ENCODE data around the gene CACNA2D2.

CACNA2D2 gene

GRCh38 chr3:50323614-50324199 is 179.7 kb downstream of the CACNA2D2 start:
- Histone ChIP-seq H3K9ac (ENCODE audit: low read length) (no peak overlapping the region), H3K36me3 (ENCODE audit: control insufficient read depth, low read depth, low read length) (peaks cover 13% of the 10 kb centered on the region), H3K9me3 (ENCODE audit: control insufficient read depth, low read depth, low read length) (no peaks in the 10 kb centered on the region), H3K4me1 (ENCODE audit: control insufficient read depth, low read depth, low read length) (peaks cover 18% of the 10 kb centered on the region), H3K4me3 (ENCODE audit: low read length) (no peak overlapping the region), H3K27me3 (ENCODE audit: control insufficient read depth, insufficient read depth, low read length) (no peaks in the 10 kb centered on the region), H3K27ac (ENCODE audit: low read length) (no peak overlapping the region)

GRCh38 chr3:50323092-50323600 is 180.3 kb downstream of the CACNA2D2 start:
- Histone ChIP-seq H3K27me3 (ENCODE audit: control insufficient read depth, insufficient read depth, low read length) (no peaks in the 10 kb centered on the region), H3K4me3 (ENCODE audit: low read length) (peak overlapping the region; percentile 75), H3K9me3 (ENCODE audit: control insufficient read depth, low read depth, low read length) (no peaks in the 10 kb centered on the region), H3K9ac (ENCODE audit: low read length) (peak overlapping the region; percentile 95), H3K4me1 (ENCODE audit: control insufficient read depth, low read depth, low read length) (peaks cover 15% of the 10 kb centered on the region), H3K27ac (ENCODE audit: low read length) (no peak overlapping the region), H3K36me3 (ENCODE audit: control insufficient read depth, low read depth, low read length) (peaks cover 19% of the 10 kb centered on the region)

GRCh38 chr3:50322386-50323091 is 180.9 kb downstream of the CACNA2D2 start, which contains the start of gene HYAL2:
HYAL2 (minus strand) TSS chr3:50322745; CDS start chr3:50320489, 2,256 bp downstream.
- Histone ChIP-seq H3K4me3 (ENCODE audit: low read length) (peak within 1 kb of the TSS; percentile 75), H3K9ac (ENCODE audit: low read length) (peak within 1 kb of the TSS; percentile 95), H3K4me1 (ENCODE audit: control insufficient read depth, low read depth, low read length) (peaks cover 15% of the 10 kb centered on the region), H3K36me3 (ENCODE audit: control insufficient read depth, low read depth, low read length) (peaks cover 22% of the 10 kb centered on the region), H3K27me3 (ENCODE audit: control insufficient read depth, insufficient read depth, low read length) (no peaks in the 10 kb centered on the region), H3K9me3 (ENCODE audit: control insufficient read depth, low read depth, low read length) (no peaks in the 10 kb centered on the region), H3K27ac (ENCODE audit: low read length) (peak within 1 kb of the TSS; percentile 98)

GRCh38 chr3:50322115-50322385 is 181.4 kb downstream of the CACNA2D2 start:
- peaks cover 27% of the 10 kb centered on the region for H3K36me3 ChIP-seq (ENCODE audit: control insufficient read depth, low read depth, low read length)
- H3K9ac ChIP-seq (ENCODE audit: low read length), result peak overlapping the region; percentile 95
- peaks cover 11% of the 10 kb centered on the region for H3K4me1 ChIP-seq (ENCODE audit: control insufficient read depth, low read depth, low read length)
- H3K27ac ChIP-seq (ENCODE audit: low read length), result peak overlapping the region; percentile 54
- H3K4me3 ChIP-seq (ENCODE audit: low read length), result peak overlapping the region; percentile 75
- H3K27me3 ChIP-seq (ENCODE audit: control insufficient read depth, insufficient read depth, low read length), result no peaks in the 10 kb centered on the region
- no peaks in the 10 kb centered on the region for H3K9me3 ChIP-seq (ENCODE audit: control insufficient read depth, low read depth, low read length)

- peak overlapping the region; percentile 95 for H3K9ac ChIP-seq (ENCODE audit: low read length)
- H3K4me1 ChIP-seq (ENCODE audit: control insufficient read depth, low read depth, low read length), result peaks cover 11% of the 10 kb centered on the region
- no peaks in the 10 kb centered on the region for H3K27me3 ChIP-seq (ENCODE audit: control insufficient read depth, insufficient read depth, low read length)
- peak overlapping the region; percentile 75 for H3K4me3 ChIP-seq (ENCODE audit: low read length)
- H3K27ac ChIP-seq (ENCODE audit: low read length), result peak overlapping the region; percentile 98
- H3K9me3 ChIP-seq (ENCODE audit: control insufficient read depth, low read depth, low read length), result no peaks in the 10 kb centered on the region
- H3K36me3 ChIP-seq (ENCODE audit: control insufficient read depth, low read depth, low read length), result peaks cover 30% of the 10 kb centered on the region
Observed at GRCh38 chr3:50321336-50322114, 181.9 kb downstream of the CACNA2D2 start.

GRCh38 chr3:50320853-50321335 is 182.5 kb downstream of the CACNA2D2 start:
- Histone ChIP-seq H3K4me1 (ENCODE audit: control insufficient read depth, low read depth, low read length) (peaks cover 11% of the 10 kb centered on the region), H3K4me3 (ENCODE audit: low read length) (peak overlapping the region; percentile 75), H3K9me3 (ENCODE audit: control insufficient read depth, low read depth, low read length) (no peaks in the 10 kb centered on the region), H3K36me3 (ENCODE audit: control insufficient read depth, low read depth, low read length) (peaks cover 34% of the 10 kb centered on the region), H3K27ac (ENCODE audit: low read length) (peak overlapping the region; percentile 98), H3K9ac (ENCODE audit: low read length) (peak overlapping the region; percentile 95), H3K27me3 (ENCODE audit: control insufficient read depth, insufficient read depth, low read length) (no peaks in the 10 kb centered on the region)

GRCh38 chr3:50319894-50320625 is 183.4 kb downstream of the CACNA2D2 start:
- Histone ChIP-seq H3K9me3 (ENCODE audit: control insufficient read depth, low read depth, low read length) (no peaks in the 10 kb centered on the region), H3K27ac (ENCODE audit: low read length) (no peak overlapping the region), H3K27me3 (ENCODE audit: control insufficient read depth, insufficient read depth, low read length) (no peaks in the 10 kb centered on the region), H3K9ac (ENCODE audit: low read length) (peak overlapping the region; percentile 95), H3K36me3 (ENCODE audit: control insufficient read depth, low read depth, low read length) (peaks cover 34% of the 10 kb centered on the region), H3K4me3 (ENCODE audit: low read length) (peak overlapping the region; percentile 75), H3K4me1 (ENCODE audit: control insufficient read depth, low read depth, low read length) (peaks cover 11% of the 10 kb centered on the region)

GRCh38 chr3:50319181-50319893 is 184.1 kb downstream of the CACNA2D2 start:
- Histone ChIP-seq H3K9ac (ENCODE audit: low read length) (no peak overlapping the region), H3K27me3 (ENCODE audit: control insufficient read depth, insufficient read depth, low read length) (no peaks in the 10 kb centered on the region), H3K4me1 (ENCODE audit: control insufficient read depth, low read depth, low read length) (peaks cover 10% of the 10 kb centered on the region), H3K27ac (ENCODE audit: low read length) (no peak overlapping the region), H3K36me3 (ENCODE audit: control insufficient read depth, low read depth, low read length) (peaks cover 34% of the 10 kb centered on the region), H3K9me3 (ENCODE audit: control insufficient read depth, low read depth, low read length) (no peaks in the 10 kb centered on the region), H3K4me3 (ENCODE audit: low read length) (no peak overlapping the region)

GRCh38 chr3:50318615-50319014 is 184.8 kb downstream of the CACNA2D2 start:
- Histone ChIP-seq H3K4me1 (ENCODE audit: control insufficient read depth, low read depth, low read length) (peaks cover 8% of the 10 kb centered on the region), H3K27me3 (ENCODE audit: control insufficient read depth, insufficient read depth, low read length) (no peaks in the 10 kb centered on the region), H3K36me3 (ENCODE audit: control insufficient read depth, low read depth, low read length) (peaks cover 34% of the 10 kb centered on the region), H3K27ac (ENCODE audit: low read length) (no peak overlapping the region), H3K9ac (ENCODE audit: low read length) (no peak overlapping the region), H3K9me3 (ENCODE audit: control insufficient read depth, low read depth, low read length) (no peaks in the 10 kb centered on the region), H3K4me3 (ENCODE audit: low read length) (no peak overlapping the region)

- Histone ChIP-seq H3K9ac (ENCODE audit: low read length) (no peak overlapping the region), H3K36me3 (ENCODE audit: control insufficient read depth, low read depth, low read length) (peaks cover 34% of the 10 kb centered on the region), H3K27ac (ENCODE audit: low read length) (no peak overlapping the region), H3K4me1 (ENCODE audit: control insufficient read depth, low read depth, low read length) (peaks cover 4% of the 10 kb centered on the region), H3K9me3 (ENCODE audit: control insufficient read depth, low read depth, low read length) (no peaks in the 10 kb centered on the region), H3K27me3 (ENCODE audit: control insufficient read depth, insufficient read depth, low read length) (no peaks in the 10 kb centered on the region), H3K4me3 (ENCODE audit: low read length) (no peak overlapping the region)
Observed at GRCh38 chr3:50318163-50318562, 185.3 kb downstream of the CACNA2D2 start.

All from iPS-18a (cell line).